A549 treated with CORT108297 at 1 μM for 4 hours (cell line): ENCODE results near the gene PRDM10. TPM values are rescaled to one million over a fixed set of nuclear protein-coding genes. Genes with fewer than 3 reads are reported as not detected.

Experiments
- total RNA-seq: library from RNA; stranded (reverse); fragments of 200-300 nt; extraction: Qiagen RNA extraction; gene quantifications from 5 replicates; pipeline ENCODE4 v1.2.3, GENCODE V29; 2022

Gene PRDM10, protein sequence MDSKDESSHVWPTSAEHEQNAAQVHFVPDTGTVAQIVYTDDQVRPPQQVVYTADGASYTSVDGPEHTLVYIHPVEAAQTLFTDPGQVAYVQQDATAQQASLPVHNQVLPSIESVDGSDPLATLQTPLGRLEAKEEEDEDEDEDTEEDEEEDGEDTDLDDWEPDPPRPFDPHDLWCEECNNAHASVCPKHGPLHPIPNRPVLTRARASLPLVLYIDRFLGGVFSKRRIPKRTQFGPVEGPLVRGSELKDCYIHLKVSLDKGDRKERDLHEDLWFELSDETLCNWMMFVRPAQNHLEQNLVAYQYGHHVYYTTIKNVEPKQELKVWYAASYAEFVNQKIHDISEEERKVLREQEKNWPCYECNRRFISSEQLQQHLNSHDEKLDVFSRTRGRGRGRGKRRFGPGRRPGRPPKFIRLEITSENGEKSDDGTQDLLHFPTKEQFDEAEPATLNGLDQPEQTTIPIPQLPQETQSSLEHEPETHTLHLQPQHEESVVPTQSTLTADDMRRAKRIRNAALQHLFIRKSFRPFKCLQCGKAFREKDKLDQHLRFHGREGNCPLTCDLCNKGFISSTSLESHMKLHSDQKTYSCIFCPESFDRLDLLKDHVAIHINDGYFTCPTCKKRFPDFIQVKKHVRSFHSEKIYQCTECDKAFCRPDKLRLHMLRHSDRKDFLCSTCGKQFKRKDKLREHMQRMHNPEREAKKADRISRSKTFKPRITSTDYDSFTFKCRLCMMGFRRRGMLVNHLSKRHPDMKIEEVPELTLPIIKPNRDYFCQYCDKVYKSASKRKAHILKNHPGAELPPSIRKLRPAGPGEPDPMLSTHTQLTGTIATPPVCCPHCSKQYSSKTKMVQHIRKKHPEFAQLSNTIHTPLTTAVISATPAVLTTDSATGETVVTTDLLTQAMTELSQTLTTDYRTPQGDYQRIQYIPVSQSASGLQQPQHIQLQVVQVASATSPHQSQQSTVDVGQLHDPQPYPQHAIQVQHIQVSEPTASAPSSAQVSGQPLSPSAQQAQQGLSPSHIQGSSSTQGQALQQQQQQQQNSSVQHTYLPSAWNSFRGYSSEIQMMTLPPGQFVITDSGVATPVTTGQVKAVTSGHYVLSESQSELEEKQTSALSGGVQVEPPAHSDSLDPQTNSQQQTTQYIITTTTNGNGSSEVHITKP
- 1.5 to 1.9 TPM (median 1.8 TPM) in 5 replicates for total RNA-seq

DNA sequence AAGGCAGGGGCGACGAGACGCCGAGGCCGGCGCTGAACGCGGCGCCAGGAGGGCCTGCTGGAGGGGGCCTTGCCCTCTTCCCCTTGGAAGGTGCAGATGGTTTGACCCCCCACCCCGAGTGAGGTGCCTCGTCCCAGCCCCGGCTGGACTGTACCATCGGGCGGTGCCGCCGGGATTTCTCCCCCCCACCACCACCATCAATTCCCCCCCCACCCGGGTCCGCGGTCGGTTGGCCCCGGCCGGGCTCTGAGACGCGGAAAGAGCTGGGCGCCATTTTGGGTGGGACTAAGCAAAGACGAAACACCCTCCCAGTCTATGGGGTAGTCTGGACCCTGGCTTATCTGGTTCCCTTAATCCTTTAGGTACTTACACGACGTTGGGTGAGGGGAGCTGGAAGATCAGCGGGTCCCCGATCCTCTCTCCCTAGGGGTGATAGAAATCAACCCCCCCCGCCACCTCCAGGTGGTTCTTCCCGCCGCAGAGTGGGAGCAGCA lies at the start of gene PRDM10:
Gene PRDM10 (minus strand): TSS at position 484 of the 494 bp plus-strand sequence. CDS start 41,871 bp downstream, outside the sequence.

DNA sequence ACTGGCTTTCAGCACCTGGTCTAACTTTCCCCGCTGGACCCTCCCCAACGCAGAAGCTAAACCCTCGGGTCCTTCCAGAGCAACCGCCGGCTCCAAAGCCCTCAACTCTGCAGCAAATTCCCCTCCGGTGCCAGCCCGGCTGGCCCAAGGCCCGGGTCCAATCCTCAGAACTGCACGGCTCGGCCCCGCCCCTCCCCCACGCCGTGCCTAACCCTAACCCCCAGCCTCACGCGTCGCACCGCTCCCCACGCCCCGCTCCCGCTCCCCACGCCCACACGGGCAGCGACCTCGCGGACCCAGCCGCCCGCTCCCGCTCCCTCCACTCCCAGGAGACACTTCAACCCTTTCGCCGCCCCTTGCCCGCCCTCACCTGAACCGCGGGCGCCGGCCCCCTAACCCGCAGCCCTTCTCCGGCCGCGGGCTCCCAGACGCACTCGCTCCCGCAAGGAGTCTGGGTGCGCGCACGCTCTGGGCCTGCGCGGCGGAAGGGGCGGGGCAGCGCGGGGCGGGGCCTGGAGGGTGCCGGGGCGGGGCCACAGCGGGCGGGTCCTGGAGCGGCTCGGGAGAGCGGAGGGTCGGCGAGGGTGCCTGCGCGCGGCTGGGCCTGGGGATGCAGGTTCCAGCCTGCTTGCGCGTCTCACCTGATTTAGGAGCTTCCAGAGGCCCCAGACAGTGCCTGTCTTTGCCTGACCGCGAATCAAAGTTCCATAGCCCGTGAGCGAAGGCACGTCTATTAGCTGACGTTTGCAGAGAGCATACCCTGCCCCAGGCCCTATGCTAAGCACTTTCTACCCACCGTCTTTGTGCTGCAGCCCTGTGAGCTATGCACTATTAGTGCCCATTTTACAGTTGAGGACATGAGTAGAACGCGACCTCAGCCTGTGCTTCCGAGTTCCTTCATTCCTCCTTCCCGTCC lies 107.3 kb downstream of the PRDM10 start, which contains the start of gene NFRKB:
Gene NFRKB (minus strand): TSS at position 453 of the 916 bp plus-strand sequence. CDS start 2,729 bp downstream, outside the sequence.

Other genes with a start within 250 kb of the PRDM10 start
- 0.06 to 0.31 TPM (median 0.10 TPM) in 5 replicates for gene TMEM45B, start 187.0 kb downstream of the PRDM10 start, total RNA-seq
- gene NFRKB, start 107.3 kb downstream of the PRDM10 start, total RNA-seq, result 11.6 to 13.8 TPM (median 13.5 TPM) in 5 replicates
- gene APLP2, start 67.1 kb upstream of the PRDM10 start, total RNA-seq, result 155 to 194 TPM (median 177 TPM) in 5 replicates
- gene ST14, start 156.9 kb upstream of the PRDM10 start, total RNA-seq, result 0.03 to 0.13 TPM (median 0.05 TPM) in 4 of 5 replicates, not detected in the other